BJ (cell line): ENCODE results near the gene CELSR2. TPM values are rescaled to one million over a fixed set of nuclear protein-coding genes. Genes with fewer than 3 reads are reported as not detected.

Source experiments
- CTCF ChIA-PET: fragments of 350-600 bp; formaldehyde crosslinking; extraction: SDS; loops from one replicate; lab custom pipeline; 2021; ENCODE audit warnings: antibody characterized with exemption, inconsistent platforms; lab: Yijun Ruan, JAX
- POLR2A ChIA-PET: fragments of 300-600 bp; sonication (Branson Sonifier 250); formaldehyde crosslinking; extraction: SDS; loops from one replicate; lab custom pipeline; 2021; ENCODE audit warnings: antibody characterized with exemption; lab: Charles Lee
- DNase-seq: peaks from one replicate; pipeline ENCODE4 v3.0.0-alpha.2; 2011; ENCODE audit warnings: low read depth
- H3K27me3 ChIP-seq: 2 replicates; pipeline ENCODE4 v1.6.0; 2011; ENCODE audit warnings: low read length; ENCODE audit not compliant: control insufficient read depth, insufficient read depth
- H3K36me3 ChIP-seq: 2 replicates; pipeline ENCODE4 v1.5.1; 2011; ENCODE audit warnings: low read length; ENCODE audit not compliant: control insufficient read depth, insufficient read depth
- H3K4me3 ChIP-seq: 2 replicates; pipeline ENCODE4 v1.5.1; 2011; ENCODE audit warnings: low read depth, mild to moderate bottlenecking, control low read depth, low read length
- polyA plus RNA-seq: library from polyadenylated mRNA; depleted of rRNA; stranded (reverse); fragments of >200 nt; gene quantifications from 2 replicates; pipeline ENCODE4 v1.2.3, GENCODE V29; 2011
- TF ChIP-seq, protein P1 (sequence below): IDR thresholded peaks from 2 replicates; pipeline ENCODE4 v1.5.1; 2011; ENCODE audit warnings: low read depth, mild to moderate bottlenecking, control low read depth, inconsistent platforms, low read length, moderate library complexity; ENCODE audit not compliant: insufficient read depth

CELSR2 gene
- polyA plus RNA-seq, 1 experiment: 0.98 TPM

DNA sequence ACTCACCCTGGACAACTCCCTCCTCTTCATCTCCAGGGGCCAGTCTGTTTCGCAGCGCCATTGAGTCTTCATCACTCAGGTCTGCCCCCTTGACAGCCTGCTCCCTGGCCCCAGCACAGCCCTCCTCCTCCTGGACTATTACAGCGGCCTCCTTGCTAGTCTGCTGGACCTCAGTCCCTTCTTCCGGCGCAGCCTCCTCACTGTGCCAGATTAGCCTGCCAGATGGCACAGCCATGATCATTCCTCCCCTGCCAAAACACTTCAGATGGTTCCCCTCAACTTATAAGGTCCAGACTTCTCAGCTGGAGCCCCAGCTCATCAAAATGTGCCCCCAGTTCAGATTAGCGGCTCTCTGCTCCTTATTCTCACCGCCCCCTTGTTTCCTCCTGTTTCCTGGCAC is 7.0 kb upstream of the CELSR2 start:
- Histone ChIP-seq H3K4me3 (no peak overlapping the region), H3K27me3 (no peaks in the 10 kb centered on the region), H3K36me3 (peaks cover 17% of the 10 kb centered on the region)
- TF ChIP-seq, protein P1, sequence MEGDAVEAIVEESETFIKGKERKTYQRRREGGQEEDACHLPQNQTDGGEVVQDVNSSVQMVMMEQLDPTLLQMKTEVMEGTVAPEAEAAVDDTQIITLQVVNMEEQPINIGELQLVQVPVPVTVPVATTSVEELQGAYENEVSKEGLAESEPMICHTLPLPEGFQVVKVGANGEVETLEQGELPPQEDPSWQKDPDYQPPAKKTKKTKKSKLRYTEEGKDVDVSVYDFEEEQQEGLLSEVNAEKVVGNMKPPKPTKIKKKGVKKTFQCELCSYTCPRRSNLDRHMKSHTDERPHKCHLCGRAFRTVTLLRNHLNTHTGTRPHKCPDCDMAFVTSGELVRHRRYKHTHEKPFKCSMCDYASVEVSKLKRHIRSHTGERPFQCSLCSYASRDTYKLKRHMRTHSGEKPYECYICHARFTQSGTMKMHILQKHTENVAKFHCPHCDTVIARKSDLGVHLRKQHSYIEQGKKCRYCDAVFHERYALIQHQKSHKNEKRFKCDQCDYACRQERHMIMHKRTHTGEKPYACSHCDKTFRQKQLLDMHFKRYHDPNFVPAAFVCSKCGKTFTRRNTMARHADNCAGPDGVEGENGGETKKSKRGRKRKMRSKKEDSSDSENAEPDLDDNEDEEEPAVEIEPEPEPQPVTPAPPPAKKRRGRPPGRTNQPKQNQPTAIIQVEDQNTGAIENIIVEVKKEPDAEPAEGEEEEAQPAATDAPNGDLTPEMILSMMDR: no peak
- POLR2A ChIA-PET: no interaction called here
- no peak for DNase-seq
- CTCF ChIA-PET: interaction anchor here (1.4 kb wide), 1 partner anchor 22 kb away, joined by 3 read pairs; no protein-coding TSS in a partner anchor

DNA sequence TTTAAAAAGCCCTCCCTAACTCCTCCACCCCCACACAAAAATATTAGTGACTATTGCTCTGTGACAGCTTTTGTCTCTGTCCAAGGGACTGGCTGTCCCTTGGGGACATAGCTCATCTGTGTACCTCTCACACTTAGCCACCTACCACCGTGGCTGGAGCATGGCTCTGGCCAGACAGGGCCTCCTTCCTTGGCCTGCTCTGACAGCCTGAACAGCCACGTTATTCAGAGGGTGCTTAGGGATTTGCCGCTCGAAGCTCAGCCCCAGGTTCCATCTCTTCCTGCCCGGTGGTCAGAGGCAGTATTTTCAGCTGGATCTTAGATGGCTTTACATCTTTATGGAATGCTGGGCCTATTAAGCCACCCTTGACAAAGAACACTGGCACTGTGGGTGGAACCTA is 6.1 kb upstream of the CELSR2 start:
- Histone ChIP-seq H3K4me3 (no peak overlapping the region), H3K36me3 (peaks cover 10% of the 10 kb centered on the region), H3K27me3 (no peaks in the 10 kb centered on the region)
- TF ChIP-seq, protein P1: no peak
- ChIA-PET CTCF (interaction anchor here (1.3 to 1.7 kb wide), 2 partner anchors 21 to 289 kb away, joined by 4 to 7 read pairs; no protein-coding TSS in a partner anchor), POLR2A (interaction anchor here (0.6 kb wide), 1 partner anchor 196 kb away, joined by 3 read pairs; no protein-coding TSS in a partner anchor)
- no peak for DNase-seq

DNA sequence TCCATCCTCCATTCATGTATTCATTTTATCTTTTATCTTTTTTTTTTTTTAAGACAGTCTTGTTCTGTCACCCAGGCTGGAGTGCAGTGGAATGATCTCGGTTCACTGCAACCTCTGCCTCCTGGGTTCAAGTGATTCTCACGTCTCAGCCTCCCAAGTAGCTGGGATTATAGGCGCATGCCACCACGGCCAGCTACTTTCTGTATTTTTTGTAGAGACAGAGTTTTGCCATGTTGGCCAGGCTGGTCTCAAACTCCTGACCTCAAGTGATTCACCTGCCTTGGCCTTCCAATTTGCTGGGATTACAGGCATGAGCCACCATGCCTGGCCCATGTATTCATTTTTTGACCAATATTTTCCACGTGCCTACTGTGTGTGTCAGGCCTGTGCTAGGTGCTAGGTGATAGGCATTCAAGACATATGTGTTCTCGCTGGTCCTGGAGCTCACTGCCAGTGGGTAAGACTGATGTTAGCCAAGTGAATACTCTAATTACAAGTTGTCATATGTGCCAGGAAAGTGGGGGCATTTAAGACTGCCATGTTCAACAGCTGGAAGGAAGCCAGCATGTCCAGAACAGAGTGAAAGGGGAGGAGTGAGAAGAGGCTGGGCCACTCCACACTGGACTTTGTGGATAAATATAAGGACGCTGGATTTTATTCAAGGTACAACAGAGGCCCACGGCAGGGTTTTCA is 5.3 kb upstream of the CELSR2 start:
- H3K4me3 ChIP-seq: no peak overlapping the region
- TF ChIP-seq, protein P1: no peak
- no peak for DNase-seq
- H3K27me3 ChIP-seq: no peaks in the 10 kb centered on the region
- ChIA-PET POLR2A (interaction anchor here (0.6 kb wide), 1 partner anchor 195 kb away, joined by 3 read pairs; no protein-coding TSS in a partner anchor), CTCF (interaction anchor here (1.3 to 1.7 kb wide), 2 partner anchors 20 to 288 kb away, joined by 4 to 7 read pairs; no protein-coding TSS in a partner anchor)
- peaks cover 5% of the 10 kb centered on the region for H3K36me3 ChIP-seq

DNA sequence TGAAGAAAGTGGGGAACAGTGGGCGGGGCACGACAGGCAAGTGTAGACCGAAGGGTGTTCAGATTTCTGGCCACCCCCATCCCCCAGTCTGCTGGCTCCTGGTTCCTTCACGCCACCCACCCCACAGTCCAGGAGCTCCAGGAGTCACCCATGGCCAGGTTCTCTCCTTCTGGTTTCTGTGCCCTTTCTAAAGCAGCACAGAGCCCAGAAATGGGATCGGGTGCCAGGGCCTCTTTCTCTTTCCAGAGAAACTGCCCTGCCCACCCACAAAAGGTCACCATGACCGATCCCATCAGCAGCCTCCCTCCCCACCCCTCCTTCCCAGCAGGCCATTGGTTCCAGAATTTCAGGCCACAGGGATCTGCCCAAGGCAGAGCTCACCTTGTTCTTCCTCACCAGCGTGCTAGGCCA is 3.2 kb upstream of the CELSR2 start:
- CTCF ChIA-PET: interaction anchor here (2.1 kb wide), 1 partner anchor 18 kb away, joined by 7 read pairs; no protein-coding TSS in a partner anchor
- POLR2A ChIA-PET: no interaction called here
- DNase-seq: no peak

More for the DNA sequence above, 3.2 kb upstream of the CELSR2 start:
- no peak overlapping the region for H3K4me3 ChIP-seq
- no peaks in the 10 kb centered on the region for H3K27me3 ChIP-seq
- TF ChIP-seq, protein P1: no peak
- no peaks in the 10 kb centered on the region for H3K36me3 ChIP-seq
